Activated naive CD8-positive, alpha-beta T cell treated with anti-CD3 and anti-CD28 coated beads, Interleukin-2, amount 50 U/mL, for 16 hours (primary cell): ENCODE data around the gene OSR1.
A peak's percentile ranks its signal among the peaks of the same experiment; 100 is the strongest.

Experiments used
- DNase-seq: peaks from one replicate; pipeline ENCODE4 v3.0.0-alpha.2; 2020; ENCODE audit warnings: low read depth, low spot score

OSR1 gene

GRCh38 chr2:19359021-19359357, 566 bp upstream of the OSR1 start:
- DNase-seq = no peak

- no peak for DNase-seq
Observed at GRCh38 chr2:19357402-19358241, 801 bp downstream of the OSR1 start.

- DNase-seq = no peak
Observed at GRCh38 chr2:19356545-19357401, 1.6 kb downstream of the OSR1 start.

- DNase-seq = no peak
Observed at GRCh38 chr2:19355931-19356544, 2.4 kb downstream of the OSR1 start.

GRCh38 chr2:19355416-19355821, 3.0 kb downstream of the OSR1 start:
- no peak for DNase-seq

GRCh38 chr2:19355014-19355405, 3.4 kb downstream of the OSR1 start:
- no peak for DNase-seq

GRCh38 chr2:19353721-19354050, 4.7 kb downstream of the OSR1 start:
- no peak for DNase-seq

- no peak for DNase-seq
Observed at GRCh38 chr2:19352946-19353720, 5.3 kb downstream of the OSR1 start.

- no peak for DNase-seq
Observed at GRCh38 chr2:19351899-19352697, 6.3 kb downstream of the OSR1 start.

- no peak for DNase-seq
Observed at GRCh38 chr2:19351499-19351898, 6.9 kb downstream of the OSR1 start.

- DNase-seq = no peak
Observed at GRCh38 chr2:19350678-19351401, 7.6 kb downstream of the OSR1 start.

GRCh38 chr2:19349911-19350677, 8.3 kb downstream of the OSR1 start:
- no peak for DNase-seq

- DNase-seq = no peak
Observed at GRCh38 chr2:19348692-19349091, 9.7 kb downstream of the OSR1 start.

- DNase-seq = peak; percentile 85
Observed at GRCh38 chr2:19347619-19348562, 10.5 kb downstream of the OSR1 start.

- DNase-seq = no peak
Observed at GRCh38 chr2:19346983-19347618, 11.3 kb downstream of the OSR1 start.

GRCh38 chr2:19337742-19338141, 20.7 kb downstream of the OSR1 start:
- DNase-seq = no peak

GRCh38 chr2:19337202-19337601, 21.2 kb downstream of the OSR1 start:
- DNase-seq = no peak

- no peak for DNase-seq
Observed at GRCh38 chr2:19336781-19337180, 21.6 kb downstream of the OSR1 start.
